Measurements from ENCODE around the gene OR2AT4. TPM values are rescaled to one million over a fixed set of nuclear protein-coding genes. Genes with fewer than 3 reads are reported as not detected.

OR2AT4 gene
- total and polyA plus RNA-seq, 2 of the 8 experiments (the other 6 are each of a cell fraction or from before 2014, with no cell fraction given), result not detected

- TF ChIP-seq CHD7 (IDR thresholded peaks at IDR 0.05; ENCODE audit: insufficient replicate concordance, low read length) (no peak), POU5F1 (IDR thresholded peaks at IDR 0.05; ENCODE audit: low read depth, low read length) (no peak), SIRT6 (IDR thresholded peaks at IDR 0.05; ENCODE audit: low read length) (no peak), KDM5A (IDR thresholded peaks at IDR 0.05; ENCODE audit: low read length) (no peak), ATF2 (IDR thresholded peaks at IDR 0.05; ENCODE audit: low read length) (no peak), CTCF (IDR thresholded peaks at IDR 0.05; ENCODE audit: control extremely low read depth in 1 of 3, insufficient read depth in 1 of 3, low read depth in 1 of 3, low read length in 3 of 3) (no peak), MAX (IDR thresholded peaks at IDR 0.05) (no peak)
These were observed 11.8 kb downstream of the OR2AT4 start (continued) for GRCh38 chr11:75084883-75085282.
